ENCODE results near the gene PATJ.

PATJ gene

GRCh38 chr1:62208087-62208486, 465.8 kb downstream of the PATJ start:
- Histone ChIP-seq H3K9me3 (ENCODE audit: insufficient read depth, low read length) (peaks cover 7% of the 10 kb centered on the region; the same call in 1 of the 2 replicates), H3K4me2 (ENCODE audit: low read depth, low read length, poor library complexity, severe bottlenecking) (no peak overlapping the region), H3K4me3 (ENCODE audit: insufficient read depth, low read length, poor library complexity, severe bottlenecking) (no peak overlapping the region), H3K9me2 (replicated peaks; ENCODE audit: insufficient read depth, low read length) (no peaks in the 10 kb centered on the region), H3K79me2 (ENCODE audit: insufficient read depth, low read length) (no peaks in the 10 kb centered on the region), H3K27ac (ENCODE audit: low read depth, low read length) (no peak overlapping the region), H3K36me3 (ENCODE audit: low read length) (no peaks in the 10 kb centered on the region), H3F3A (ENCODE audit: insufficient read depth) (no peaks in the 10 kb centered on the region), H2AFZ (ENCODE audit: low read depth, low read length, severe bottlenecking) (no peak overlapping the region), H3K9ac (ENCODE audit: low read length) (no peak overlapping the region), H4K20me1 (ENCODE audit: low read depth, low read length) (no peaks in the 10 kb centered on the region), H3K27me3 (ENCODE audit: low read length) (no peaks in the 10 kb centered on the region)
- TF ChIP-seq CTCF (IDR thresholded peaks at IDR 0.05; ENCODE audit: insufficient read depth, low read length, poor library complexity, severe bottlenecking) (no peak), EZH2phosphoT487 (conservative IDR thresholded peaks at IDR 0.05; ENCODE audit: low read length) (no peak)

GRCh38 chr1:62208970-62209369, 466.7 kb downstream of the PATJ start:
- Histone ChIP-seq H3K79me2 (ENCODE audit: insufficient read depth, low read length) (no peaks in the 10 kb centered on the region), H2AFZ (ENCODE audit: low read depth, low read length, severe bottlenecking) (no peak overlapping the region), H3K27ac (ENCODE audit: low read depth, low read length) (no peak overlapping the region), H3K9me2 (replicated peaks; ENCODE audit: insufficient read depth, low read length) (no peaks in the 10 kb centered on the region), H3K4me2 (ENCODE audit: low read depth, low read length, poor library complexity, severe bottlenecking) (no peak overlapping the region), H3K9me3 (ENCODE audit: insufficient read depth, low read length) (peaks cover 7% of the 10 kb centered on the region; the same call in 1 of the 2 replicates), H3K9ac (ENCODE audit: low read length) (no peak overlapping the region), H3F3A (ENCODE audit: insufficient read depth) (no peaks in the 10 kb centered on the region), H3K36me3 (ENCODE audit: low read length) (no peaks in the 10 kb centered on the region), H3K4me3 (ENCODE audit: insufficient read depth, low read length, poor library complexity, severe bottlenecking) (no peak overlapping the region), H3K27me3 (ENCODE audit: low read length) (no peaks in the 10 kb centered on the region), H4K20me1 (ENCODE audit: low read depth, low read length) (no peaks in the 10 kb centered on the region)
- TF ChIP-seq EZH2phosphoT487 (conservative IDR thresholded peaks at IDR 0.05; ENCODE audit: low read length) (no peak), CTCF (IDR thresholded peaks at IDR 0.05; ENCODE audit: insufficient read depth, low read length, poor library complexity, severe bottlenecking) (no peak)

- Histone ChIP-seq H3K27ac (ENCODE audit: low read depth, low read length) (no peak overlapping the region), H3K4me2 (ENCODE audit: low read depth, low read length, poor library complexity, severe bottlenecking) (no peak overlapping the region), H3K27me3 (ENCODE audit: low read length) (no peaks in the 10 kb centered on the region), H3K9me2 (replicated peaks; ENCODE audit: insufficient read depth, low read length) (no peaks in the 10 kb centered on the region), H3F3A (ENCODE audit: insufficient read depth) (no peaks in the 10 kb centered on the region), H4K20me1 (ENCODE audit: low read depth, low read length) (no peaks in the 10 kb centered on the region), H3K79me2 (ENCODE audit: insufficient read depth, low read length) (no peaks in the 10 kb centered on the region), H3K9me3 (ENCODE audit: insufficient read depth, low read length) (peaks cover 7% of the 10 kb centered on the region; the same call in 1 of the 2 replicates), H3K4me3 (ENCODE audit: insufficient read depth, low read length, poor library complexity, severe bottlenecking) (no peak overlapping the region), H3K36me3 (ENCODE audit: low read length) (no peaks in the 10 kb centered on the region), H3K9ac (ENCODE audit: low read length) (no peak overlapping the region), H2AFZ (ENCODE audit: low read depth, low read length, severe bottlenecking) (no peak overlapping the region)
- TF ChIP-seq EZH2phosphoT487 (conservative IDR thresholded peaks at IDR 0.05; ENCODE audit: low read length) (no peak), CTCF (IDR thresholded peaks at IDR 0.05; ENCODE audit: insufficient read depth, low read length, poor library complexity, severe bottlenecking) (no peak)
These were observed 467.8 kb downstream of the PATJ start for GRCh38 chr1:62209931-62210595.

Data from SU-DHL-6 (cell line).